ENCODE results near the gene DCHS2. TPM values are rescaled to one million over a fixed set of nuclear protein-coding genes. Genes with fewer than 3 reads are reported as not detected.

DCHS2 gene
- total and polyA plus RNA-seq, 2 of the 8 experiments (the other 6 are each of a cell fraction or from before 2014, with no cell fraction given) = 0.54 to 2.6 TPM

DNA sequence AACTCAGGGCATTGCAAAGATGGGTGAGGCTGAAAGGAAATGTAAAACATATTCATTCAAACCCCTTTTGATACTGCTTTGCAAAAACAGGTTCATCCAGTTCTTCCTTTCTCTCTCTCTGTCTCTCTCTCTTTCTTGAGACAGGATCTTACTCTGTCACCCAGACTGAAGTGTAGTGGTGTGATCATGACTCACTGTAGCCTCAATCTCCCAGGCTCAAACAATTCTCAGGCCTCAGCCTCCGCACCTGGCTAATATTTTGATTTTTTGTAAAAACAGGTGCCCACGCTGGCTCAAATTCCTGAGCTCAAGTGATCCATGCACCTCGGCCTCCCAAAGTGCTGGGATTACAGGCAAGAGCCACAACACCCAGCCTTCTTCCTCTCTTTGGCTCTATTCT lies 15.6 kb upstream of the DCHS2 start:
- Histone ChIP-seq H3K4me3 (ENCODE audit: extremely low read depth in 1 of 4, insufficient read depth in 2 of 4, low read depth in 3 of 4, low read length in 4 of 4) (no peak overlapping the region), H3K9ac (replicated peaks in 1 of 4; ENCODE audit: extremely low read depth in 1 of 4, low read depth in 3 of 4, low read length in 3 of 4) (no peak overlapping the region), H3K23ac (ENCODE audit: insufficient read length) (no peak overlapping the region), H3K23me2 (ENCODE audit: low read depth, low read length) (no peaks in the 10 kb centered on the region), H4K5ac (ENCODE audit: insufficient read length, low read depth, low read length) (no peak overlapping the region), H4K8ac (ENCODE audit: extremely low read depth, insufficient read depth, low read length) (no peak overlapping the region), H2AK5ac (ENCODE audit: low read depth, low read length) (no peak overlapping the region), H3K14ac (ENCODE audit: insufficient read length) (no peak overlapping the region), H3K4me2 (ENCODE audit: insufficient read depth in 1 of 2, low read depth in 2 of 2, low read length in 2 of 2) (no peak overlapping the region), H3K56ac (replicated peaks; ENCODE audit: insufficient read length, low read depth, low read length) (no peak overlapping the region), H2BK120ac (replicated peaks; ENCODE audit: low read depth, low read length) (no peak overlapping the region), H2AFZ (ENCODE audit: low read length) (no peak overlapping the region), H3K36me3 (ENCODE audit: control insufficient read depth in 2 of 4, insufficient read depth in 4 of 4, low read length in 3 of 4) (no peaks in the 10 kb centered on the region), H4K91ac (replicated peaks; ENCODE audit: insufficient read length, low read length) (no peak overlapping the region), H3K27ac (ENCODE audit: low read depth, low read length) (no peak overlapping the region), H3K27me3 (replicated peaks in 1 of 4; ENCODE audit: control insufficient read depth in 3 of 4, extremely low read depth in 1 of 4, insufficient read depth in 3 of 4, low read length in 3 of 4) (no peaks in the 10 kb centered on the region), H2BK20ac (ENCODE audit: low read length) (no peak overlapping the region), H2BK15ac (ENCODE audit: low read length) (no peak overlapping the region), H3K9me3 (ENCODE audit: insufficient read depth in 2 of 2, low read depth in 1 of 2, low read length in 1 of 2) (no peaks in the 10 kb centered on the region), H3K4ac (replicated peaks; ENCODE audit: insufficient read length, low read depth, low read length) (no peak overlapping the region), H3K18ac (ENCODE audit: extremely low read depth, low read length) (no peak overlapping the region), H3K4me1 (replicated peaks in 1 of 4; ENCODE audit: control insufficient read depth in 3 of 4, insufficient read depth in 4 of 4, low read length in 3 of 4) (peaks cover 0 to 6% (median 1%) of the 10 kb centered on the region in 4 experiments; a peak in 3 of 7 replicates), H3K79me2 (ENCODE audit: control insufficient read depth in 1 of 2, insufficient read depth in 2 of 2, low read length in 2 of 2) (no peaks in the 10 kb centered on the region), H2BK12ac (ENCODE audit: low read depth, low read length) (no peak overlapping the region), H2BK5ac (ENCODE audit: low read depth, low read length) (no peak overlapping the region), H4K20me1 (replicated peaks in 1 of 2; ENCODE audit: control insufficient read depth in 1 of 2, insufficient read depth in 2 of 2, low read length in 2 of 2) (no peaks in the 10 kb centered on the region), H3K79me1 (ENCODE audit: low read depth, low read length) (no peaks in the 10 kb centered on the region)
- TF ChIP-seq POLR2A (IDR thresholded peaks at IDR 0.05; ENCODE audit: control extremely low read depth in 1 of 2, low read depth in 2 of 2, low read length in 2 of 2) = no peak
- no peak for TF ChIP-seq HDAC6 (IDR thresholded peaks at IDR 0.05; ENCODE audit: low read depth, low read length)
- WGBS, 2 experiments (ENCODE audit: extremely low coverage in 1 of 2, insufficient coverage in 1 of 2, insufficient read length in 1 of 2, insufficient replicate concordance in 2 of 2, low coverage in 1 of 2, low lambda C conversion rate in 2 of 2, missing lambda C conversion rate in 1 of 2) = 95% methylated on average over 3 of the region's 3 CpGs; no CpG with 5 or more reads in 1 of the 2 experiments
- DNase-seq (ENCODE audit: low read depth in 1 of 2, low spot score in 2 of 2) (no peak), FAIRE-seq (no peak)
- ChIA-PET CTCF (ENCODE audit: partially characterized antibody) (interaction anchor here (0.8 to 9.6 kb wide), 26 partner anchors 9 to 714 kb away, joined by 3 to 97 read pairs (median 3); partner anchors contain the start of gene DCHS2), POLR2A (ENCODE audit: partially characterized antibody) (no interaction called here)

Measured in H1 (cell line).